Memory B cell (primary cell): Measurements from ENCODE around the gene ENOPH1.
"Not testable (repeated sequence)": the region's sequence is repeated elsewhere in the genome, so short reads cannot be mapped to it uniquely, and the experiment has no call there.

Experiments used
- ATAC-seq: fragments of 150-1000 bp; cut with Tn5 transposase; 2 replicates; pipeline ENCODE4 v1.10.0; 2021; ENCODE audit warnings: low read depth, mild to moderate bottlenecking, moderate library complexity
- DNase-seq, 2 donors: peaks; one replicate each; pipeline ENCODE4 v3.0.0; 2022; ENCODE audit warnings: low spot score in 2 of 2
- H3K27ac Mint-ChIP-seq: one replicate; pipeline ENCODE4 v1.8.0; 2022; ENCODE audit warnings: mild to moderate bottlenecking, moderate library complexity, mixed read lengths
- H3K27me3 Mint-ChIP-seq: one replicate; pipeline ENCODE4 v1.8.0; 2022; ENCODE audit warnings: mixed read lengths
- H3K36me3 Mint-ChIP-seq: one replicate; pipeline ENCODE4 v1.8.0; 2022; ENCODE audit warnings: mild to moderate bottlenecking, mixed read lengths
- H3K4me1 Mint-ChIP-seq: one replicate; pipeline ENCODE4 v1.8.0; 2022; ENCODE audit warnings: mixed read lengths
- H3K4me3 Mint-ChIP-seq: one replicate; pipeline ENCODE4 v1.8.0; 2022; ENCODE audit warnings: mild to moderate bottlenecking, moderate library complexity, mixed read lengths
- H3K9me3 Mint-ChIP-seq: one replicate; pipeline ENCODE4 v1.8.0; 2022; ENCODE audit warnings: mixed read lengths

The ENOPH1 gene

GRCh38 chr4:82415061-82415460 is 15.3 kb upstream of the ENOPH1 start:
- not testable (repeated sequence) for H3K27ac Mint-ChIP-seq, H3K4me1 Mint-ChIP-seq, H3K27me3 Mint-ChIP-seq, DNase-seq, H3K36me3 Mint-ChIP-seq, H3K4me3 Mint-ChIP-seq, H3K9me3 Mint-ChIP-seq, ATAC-seq

GRCh38 chr4:82415922-82416365 is 14.4 kb upstream of the ENOPH1 start:
- peak overlapping the region; percentile 55 for H3K4me3 Mint-ChIP-seq
- no peaks in the 10 kb centered on the region for H3K27me3 Mint-ChIP-seq
- peaks cover 7% of the 10 kb centered on the region for H3K4me1 Mint-ChIP-seq
- no peaks in the 10 kb centered on the region for H3K36me3 Mint-ChIP-seq
- peak overlapping the region; percentile 50 for H3K27ac Mint-ChIP-seq
- DNase-seq, result no peak
- ATAC-seq, result peak; percentile 53
- H3K9me3 Mint-ChIP-seq, result peaks cover 4% of the 10 kb centered on the region

GRCh38 chr4:82419451-82419850 is 10.9 kb upstream of the ENOPH1 start:
- no peak overlapping the region for H3K4me3 Mint-ChIP-seq
- H3K27ac Mint-ChIP-seq, result no peak overlapping the region
- H3K27me3 Mint-ChIP-seq, result no peaks in the 10 kb centered on the region
- peaks cover 11% of the 10 kb centered on the region for H3K4me1 Mint-ChIP-seq
- no peak for ATAC-seq
- DNase-seq, result no peak
- H3K9me3 Mint-ChIP-seq, result no peaks in the 10 kb centered on the region
- H3K36me3 Mint-ChIP-seq, result peaks cover 12% of the 10 kb centered on the region

DNA sequence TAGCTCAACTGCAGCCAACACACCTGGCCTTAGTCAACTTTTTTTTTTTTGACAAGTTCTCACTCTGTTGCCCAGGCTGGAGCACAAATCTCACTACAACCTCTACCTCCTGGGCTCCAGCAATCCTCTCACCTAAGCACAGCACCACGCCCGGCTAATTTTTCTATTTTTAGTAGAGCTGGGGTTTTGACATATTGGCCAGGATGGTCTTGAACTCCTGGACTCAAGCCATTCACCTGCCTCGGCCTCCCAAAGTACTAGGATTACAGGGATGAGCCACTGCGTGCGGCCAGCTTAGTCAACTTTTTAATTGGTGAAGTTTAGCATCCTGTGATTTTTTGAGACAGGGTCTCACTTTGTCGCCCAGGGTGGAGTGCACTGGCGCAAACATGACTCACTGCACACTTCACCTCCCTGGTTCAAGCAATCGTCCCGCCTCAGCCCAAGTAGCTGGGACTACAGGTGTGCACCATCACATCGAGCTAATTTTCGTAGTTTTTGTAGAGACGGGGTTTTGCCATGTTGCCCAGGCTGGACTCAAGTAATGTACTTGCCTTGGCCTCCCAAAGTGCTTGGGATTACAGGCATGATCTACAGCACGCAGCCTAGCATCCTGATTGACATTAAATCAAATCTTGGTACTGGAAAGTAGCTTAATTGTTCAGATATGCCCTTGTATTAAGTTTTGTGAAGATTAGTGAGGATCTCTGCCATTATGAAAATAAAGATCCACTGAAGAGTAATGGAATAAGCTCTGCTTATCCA is 8.4 kb upstream of the ENOPH1 start:
- Mint-ChIP-seq H3K36me3 (peaks cover 20% of the 10 kb centered on the region), H3K9me3 (no peaks in the 10 kb centered on the region), H3K4me3 (no peak overlapping the region), H3K27me3 (no peaks in the 10 kb centered on the region), H3K4me1 (peaks cover 14% of the 10 kb centered on the region), H3K27ac (no peak overlapping the region)
- ATAC-seq (no peak), DNase-seq (no peak)

GRCh38 chr4:82422616-82423015 is 7.8 kb upstream of the ENOPH1 start:
- Mint-ChIP-seq H3K27ac (no peak overlapping the region), H3K4me1 (peaks cover 19% of the 10 kb centered on the region), H3K9me3 (no peaks in the 10 kb centered on the region), H3K36me3 (peaks cover 25% of the 10 kb centered on the region), H3K27me3 (no peaks in the 10 kb centered on the region), H3K4me3 (no peak overlapping the region)
- no peak for DNase-seq
- ATAC-seq, result no peak

DNA sequence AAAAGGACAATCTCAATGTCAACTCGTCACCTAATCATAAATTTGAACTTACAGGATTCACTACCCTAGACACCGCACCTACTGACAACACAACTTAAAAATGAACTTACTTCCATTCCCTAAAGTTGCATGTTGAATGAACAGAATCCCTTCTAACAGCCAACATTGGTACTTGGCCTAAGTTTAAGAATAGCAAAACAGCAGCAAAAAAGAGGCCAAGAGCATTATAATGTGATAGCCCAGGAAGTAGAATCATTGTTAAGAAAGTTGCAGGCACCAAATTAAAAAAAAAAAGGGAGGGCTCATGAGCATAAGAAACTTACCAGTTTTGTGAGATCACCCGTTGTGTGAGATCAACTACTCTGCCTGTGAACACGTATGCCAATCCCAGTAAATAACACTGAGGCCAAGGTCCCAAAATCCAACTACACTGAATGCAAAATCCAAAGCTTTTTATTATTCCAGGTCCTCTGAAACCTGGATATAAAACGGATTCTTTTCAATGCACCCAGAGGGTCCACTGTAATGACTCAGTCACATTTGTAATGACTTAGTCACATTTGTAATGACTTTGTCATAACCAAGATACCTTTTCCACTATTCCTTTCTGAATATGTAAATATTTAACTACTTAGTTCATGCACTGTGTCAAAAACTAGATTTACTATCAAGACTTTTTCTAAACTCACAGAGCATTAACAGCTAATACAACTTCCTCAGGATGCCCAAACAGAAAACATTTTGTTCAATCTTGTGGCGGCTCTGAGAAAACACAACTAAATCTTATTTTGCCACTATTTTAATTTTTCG is 6.9 kb upstream of the ENOPH1 start:
- Mint-ChIP-seq H3K4me3 (no peak overlapping the region), H3K9me3 (no peaks in the 10 kb centered on the region), H3K27ac (peak overlapping the region; percentile 3), H3K36me3 (peaks cover 28% of the 10 kb centered on the region), H3K4me1 (peaks cover 23% of the 10 kb centered on the region), H3K27me3 (no peaks in the 10 kb centered on the region)
- DNase-seq, result no peak
- no peak for ATAC-seq

DNA sequence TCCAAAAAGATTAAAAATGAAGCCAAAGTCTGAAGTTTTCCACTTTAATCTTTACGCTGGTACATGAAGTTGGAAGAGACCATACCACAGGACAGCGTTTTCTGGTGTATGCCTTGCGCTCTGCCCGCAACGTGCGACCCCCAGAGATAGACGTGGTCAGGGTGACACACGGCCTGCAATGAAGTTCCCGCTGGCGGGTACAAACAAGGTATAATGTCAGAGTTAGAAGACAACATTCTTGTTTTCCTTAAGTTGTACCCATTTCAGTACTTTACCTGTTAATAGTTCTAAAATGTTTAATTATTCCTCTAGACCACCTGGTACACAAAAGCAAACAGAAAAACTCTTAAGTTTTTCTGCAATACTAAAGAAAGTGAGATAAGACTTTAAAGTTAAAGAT is 4.9 kb upstream of the ENOPH1 start:
- H3K4me1 Mint-ChIP-seq, result peaks cover 23% of the 10 kb centered on the region

DNA sequence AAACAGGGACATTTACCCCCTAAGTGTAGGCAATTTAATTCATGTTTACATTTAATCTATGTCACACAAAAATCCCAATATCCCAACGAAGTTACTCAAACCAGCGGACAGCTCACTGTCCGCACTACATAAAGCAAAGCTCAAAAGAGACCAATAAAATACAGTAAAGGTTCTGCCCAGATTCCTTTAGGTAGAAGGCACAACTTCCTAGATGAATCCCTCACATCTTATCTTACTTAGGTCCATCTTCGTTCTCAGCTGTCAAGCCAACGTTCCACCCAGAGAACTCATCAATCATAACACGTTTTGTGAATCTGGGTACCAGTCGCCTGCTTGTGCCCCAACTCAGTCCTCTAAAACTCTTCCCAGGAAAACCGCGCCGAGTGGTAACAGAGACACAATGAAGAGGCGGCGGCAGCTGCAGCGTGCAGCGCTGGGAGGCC is 1.8 kb upstream of the ENOPH1 start:
- ATAC-seq (no peak), DNase-seq (no peak)
- Mint-ChIP-seq H3K27ac (peak overlapping the region; percentile 96), H3K9me3 (no peaks in the 10 kb centered on the region), H3K4me1 (peaks cover 26% of the 10 kb centered on the region), H3K36me3 (peaks cover 21% of the 10 kb centered on the region), H3K27me3 (no peaks in the 10 kb centered on the region), H3K4me3 (peak overlapping the region; percentile 98)

More for the DNA sequence above, 4.9 kb upstream of the ENOPH1 start:
- H3K4me3 Mint-ChIP-seq, result no peak overlapping the region
- no peak for DNase-seq
- no peaks in the 10 kb centered on the region for H3K9me3 Mint-ChIP-seq
- no peak overlapping the region for H3K27ac Mint-ChIP-seq
- peaks cover 28% of the 10 kb centered on the region for H3K36me3 Mint-ChIP-seq
- no peaks in the 10 kb centered on the region for H3K27me3 Mint-ChIP-seq
- no peak for ATAC-seq

DNA sequence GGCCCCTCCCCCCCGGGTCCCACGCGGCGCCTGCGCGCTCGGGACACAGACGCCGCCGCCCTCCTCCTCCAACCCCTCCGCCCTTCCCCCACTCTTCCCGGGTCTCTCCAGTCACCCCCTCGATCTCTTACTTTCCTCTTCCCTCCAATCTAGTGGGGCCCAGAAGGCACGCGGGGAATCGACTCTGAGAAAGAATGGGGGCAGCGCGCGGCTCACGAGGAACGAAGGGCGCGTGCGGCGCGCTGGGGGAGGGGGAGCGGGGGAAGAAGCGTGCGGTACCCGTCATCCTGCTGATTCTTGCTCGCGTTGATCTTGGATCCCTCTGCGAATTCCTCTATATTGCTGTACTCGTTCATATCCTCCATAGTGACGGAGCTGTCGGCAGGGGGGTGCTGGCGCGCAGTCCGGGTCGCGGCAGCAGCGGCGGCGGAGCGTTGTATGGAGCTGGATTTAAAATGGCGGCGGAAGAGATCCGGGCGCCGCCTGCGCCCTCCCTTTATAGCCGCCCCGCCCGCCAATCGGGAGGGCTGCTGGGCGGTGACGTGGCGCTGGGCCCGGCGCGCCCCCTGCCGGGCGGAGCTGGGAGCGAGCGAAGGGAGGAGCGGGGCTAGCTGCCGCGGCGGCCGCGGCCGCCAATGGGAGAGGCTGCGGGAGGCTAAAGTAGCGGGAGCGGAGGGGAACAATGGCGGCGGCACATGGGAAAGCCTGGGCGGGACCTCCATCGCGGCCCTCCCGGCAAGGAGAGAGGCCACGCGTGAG is 1.2 kb upstream of the ENOPH1 start:
- peaks cover 17% of the 10 kb centered on the region for H3K36me3 Mint-ChIP-seq
- H3K27me3 Mint-ChIP-seq, result no peaks in the 10 kb centered on the region
- peaks cover 23% of the 10 kb centered on the region for H3K4me1 Mint-ChIP-seq

DNA sequence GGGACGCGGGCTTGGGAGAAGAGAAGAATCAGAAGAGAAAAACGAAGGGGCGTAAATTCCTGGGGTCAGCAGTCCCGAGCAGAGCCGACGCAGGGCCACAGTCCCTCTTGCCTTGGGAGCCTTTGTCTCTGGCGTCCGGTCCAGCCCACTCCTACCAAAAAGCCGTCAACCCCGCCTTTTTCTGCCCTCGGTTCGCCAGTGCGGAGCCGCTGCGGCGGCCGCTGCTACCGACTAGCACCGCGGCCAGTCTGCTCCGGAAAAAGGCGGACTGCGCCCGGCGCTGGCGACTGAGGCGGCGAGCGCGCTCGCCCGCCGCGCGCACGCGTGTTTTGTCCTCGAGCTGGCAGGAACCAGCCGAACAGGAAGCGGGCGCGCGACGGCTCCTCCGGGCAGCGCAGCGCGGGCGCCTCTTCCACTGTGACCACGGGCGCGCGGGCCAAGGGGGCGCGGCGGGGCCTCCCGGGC is 630 bp upstream of the ENOPH1 start:
- H3K4me1 Mint-ChIP-seq, result peaks cover 22% of the 10 kb centered on the region
- H3K4me3 Mint-ChIP-seq, result peak overlapping the region; percentile 98
- no peak for DNase-seq
- H3K27ac Mint-ChIP-seq, result peak overlapping the region; percentile 96
- H3K36me3 Mint-ChIP-seq, result peaks cover 17% of the 10 kb centered on the region
- H3K27me3 Mint-ChIP-seq, result no peaks in the 10 kb centered on the region
- ATAC-seq, result no peak
- H3K9me3 Mint-ChIP-seq, result no peaks in the 10 kb centered on the region

More for the DNA sequence above, 1.2 kb upstream of the ENOPH1 start:
- peak; percentile 97 for DNase-seq
- H3K4me3 Mint-ChIP-seq, result peak overlapping the region; percentile 98
- peak; percentile 53 for ATAC-seq
- H3K27ac Mint-ChIP-seq, result peak overlapping the region; percentile 96
- no peaks in the 10 kb centered on the region for H3K9me3 Mint-ChIP-seq

- ATAC-seq (no peak), DNase-seq (peak; percentile 35 to 47)
- Mint-ChIP-seq H3K4me3 (peak overlapping the region; percentile 98), H3K9me3 (no peaks in the 10 kb centered on the region), H3K27me3 (no peaks in the 10 kb centered on the region), H3K4me1 (peaks cover 22% of the 10 kb centered on the region), H3K36me3 (peaks cover 16% of the 10 kb centered on the region), H3K27ac (peak overlapping the region; percentile 96)
Measured at GRCh38 chr4:82430964-82431745, 765 bp downstream of the ENOPH1 start.

DNA sequence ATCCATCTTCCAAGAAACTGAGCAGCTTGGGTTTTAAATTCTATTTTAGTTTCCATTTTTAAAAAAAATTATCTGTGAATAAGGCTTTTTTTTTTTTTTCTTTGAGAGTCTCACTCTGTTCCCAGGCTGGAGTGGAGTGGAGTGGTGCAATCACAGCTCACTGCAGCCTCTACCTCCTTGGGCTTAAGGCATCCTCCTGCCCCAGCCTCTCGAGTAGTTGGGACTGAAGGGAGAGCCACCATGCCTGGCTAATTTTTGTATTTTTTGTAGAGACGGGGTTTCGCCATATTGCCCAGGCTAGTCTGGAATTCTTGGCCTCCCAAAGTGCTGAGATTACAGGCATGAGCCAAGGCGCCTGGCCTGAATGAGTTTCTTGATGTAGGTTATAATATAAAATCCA is 1.4 kb downstream of the ENOPH1 start:
- Mint-ChIP-seq H3K27ac (no peak overlapping the region), H3K36me3 (peaks cover 12% of the 10 kb centered on the region), H3K27me3 (no peaks in the 10 kb centered on the region), H3K9me3 (no peaks in the 10 kb centered on the region), H3K4me1 (peaks cover 19% of the 10 kb centered on the region), H3K4me3 (no peak overlapping the region)
- no peak for DNase-seq
- no peak for ATAC-seq

- no peaks in the 10 kb centered on the region for H3K27me3 Mint-ChIP-seq
- no peak overlapping the region for H3K4me3 Mint-ChIP-seq
- H3K4me1 Mint-ChIP-seq, result peaks cover 20% of the 10 kb centered on the region
- peaks cover 9% of the 10 kb centered on the region for H3K36me3 Mint-ChIP-seq
- H3K27ac Mint-ChIP-seq, result no peak overlapping the region
- no peaks in the 10 kb centered on the region for H3K9me3 Mint-ChIP-seq
- no peak for DNase-seq
- no peak for ATAC-seq
Measured at GRCh38 chr4:82432596-82432995, 2.2 kb downstream of the ENOPH1 start.
